Measurements from ENCODE around the gene ERBB4. TPM values are rescaled to one million over a fixed set of nuclear protein-coding genes. Genes with fewer than 3 reads are reported as not detected.

Gene ERBB4
- total and polyA plus RNA-seq, 9 donors: 0.08 to 22.3 (median 1.2) TPM

DNA sequence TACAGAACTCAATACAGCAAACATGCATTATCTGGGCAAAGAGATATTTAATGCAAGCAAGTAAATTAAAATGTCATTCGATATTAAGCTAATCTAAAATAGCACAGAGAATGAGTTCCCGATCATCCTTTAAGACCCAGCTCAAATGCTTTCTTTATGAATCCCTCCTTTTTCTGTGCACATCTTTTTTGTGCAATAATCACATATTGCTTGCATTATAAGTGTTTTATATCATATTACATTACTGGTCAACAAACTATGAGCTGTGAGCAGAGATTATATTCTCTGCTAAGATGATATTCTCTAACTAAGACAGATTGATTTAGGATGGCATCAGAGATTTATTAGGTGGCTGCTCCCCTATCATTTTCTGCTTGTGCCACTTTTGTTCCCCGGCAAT, 146.1 kb downstream of the ERBB4 start:
- Histone ChIP-seq H3K4me3 (no peak overlapping the region), H3K36me3 (no peaks in the 10 kb centered on the region), H3K27ac (no peak overlapping the region), H3K27me3 (no peaks in the 10 kb centered on the region), H3K9me3 (no peaks in the 10 kb centered on the region), H3K4me1 (ENCODE audit: insufficient read depth) (no peaks in the 10 kb centered on the region)
- 88 to 91% (median 89%) methylated on average over 3 of the region's 3 CpGs for WGBS, 3 donors
- intact Hi-C loops (cut with DNase I): no loop called here
- TF ChIP-seq EP300 (IDR thresholded peaks at IDR 0.05) (no peak), POLR2A (IDR thresholded peaks at IDR 0.05) (no peak)
- TF ChIP-seq, protein P1, sequence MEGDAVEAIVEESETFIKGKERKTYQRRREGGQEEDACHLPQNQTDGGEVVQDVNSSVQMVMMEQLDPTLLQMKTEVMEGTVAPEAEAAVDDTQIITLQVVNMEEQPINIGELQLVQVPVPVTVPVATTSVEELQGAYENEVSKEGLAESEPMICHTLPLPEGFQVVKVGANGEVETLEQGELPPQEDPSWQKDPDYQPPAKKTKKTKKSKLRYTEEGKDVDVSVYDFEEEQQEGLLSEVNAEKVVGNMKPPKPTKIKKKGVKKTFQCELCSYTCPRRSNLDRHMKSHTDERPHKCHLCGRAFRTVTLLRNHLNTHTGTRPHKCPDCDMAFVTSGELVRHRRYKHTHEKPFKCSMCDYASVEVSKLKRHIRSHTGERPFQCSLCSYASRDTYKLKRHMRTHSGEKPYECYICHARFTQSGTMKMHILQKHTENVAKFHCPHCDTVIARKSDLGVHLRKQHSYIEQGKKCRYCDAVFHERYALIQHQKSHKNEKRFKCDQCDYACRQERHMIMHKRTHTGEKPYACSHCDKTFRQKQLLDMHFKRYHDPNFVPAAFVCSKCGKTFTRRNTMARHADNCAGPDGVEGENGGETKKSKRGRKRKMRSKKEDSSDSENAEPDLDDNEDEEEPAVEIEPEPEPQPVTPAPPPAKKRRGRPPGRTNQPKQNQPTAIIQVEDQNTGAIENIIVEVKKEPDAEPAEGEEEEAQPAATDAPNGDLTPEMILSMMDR (IDR thresholded peaks at IDR 0.05): no peak
- no peak for DNase-seq

DNA sequence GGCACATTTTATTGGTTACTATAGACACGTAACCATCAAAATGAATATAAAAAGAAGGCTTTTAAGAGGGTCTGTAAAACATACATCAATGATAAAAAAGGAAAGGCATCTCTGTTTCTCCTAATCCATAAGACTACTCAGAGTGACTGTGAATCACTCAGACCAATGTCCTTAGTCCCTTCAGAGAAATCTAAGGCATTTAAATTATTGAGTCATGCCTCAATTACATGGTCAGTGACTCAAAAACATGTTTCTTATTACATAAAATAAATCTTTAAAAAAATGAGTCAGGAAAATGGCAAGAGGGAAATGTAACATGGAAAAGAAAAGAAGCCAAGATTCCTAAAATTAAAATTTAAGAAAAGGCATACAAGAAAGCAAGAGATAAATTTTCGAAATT, 146.6 kb downstream of the ERBB4 start:
- H3K4me1 ChIP-seq (ENCODE audit: insufficient read depth): no peaks in the 10 kb centered on the region
- DNase-seq: no peak
- no peaks in the 10 kb centered on the region for H3K27me3 ChIP-seq
- intact Hi-C loops (cut with DNase I): no loop called here
- H3K4me3 ChIP-seq: no peak overlapping the region
- H3K9me3 ChIP-seq: no peaks in the 10 kb centered on the region
- H3K27ac ChIP-seq: no peak overlapping the region
- WGBS, 3 donors: 51 to 81% (median 76%) methylated on average over 2 of the region's 2 CpGs
- no peaks in the 10 kb centered on the region for H3K36me3 ChIP-seq
- TF ChIP-seq EP300 (IDR thresholded peaks at IDR 0.05): no peak
- TF ChIP-seq, protein P1 (IDR thresholded peaks at IDR 0.05): no peak
- TF ChIP-seq POLR2A (IDR thresholded peaks at IDR 0.05): no peak

DNA sequence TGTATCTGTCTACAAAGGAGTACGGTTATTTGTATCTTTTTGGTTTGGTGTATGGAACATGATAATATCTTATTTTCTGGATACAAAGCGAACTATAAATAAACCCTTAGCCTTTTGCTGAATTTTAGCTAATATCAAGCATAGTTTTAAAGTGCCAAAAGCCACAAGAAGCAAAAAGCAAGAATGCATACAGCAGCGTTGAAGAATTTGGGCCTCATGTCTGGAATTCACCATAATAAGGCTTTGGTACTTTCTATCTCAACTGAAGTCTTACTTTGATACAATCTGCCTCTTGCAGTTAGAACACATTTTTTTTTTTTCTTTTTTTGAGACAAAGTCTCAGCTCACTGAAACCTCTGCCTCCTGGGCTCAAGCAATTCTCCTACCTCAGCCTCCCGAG, 151.5 kb downstream of the ERBB4 start:
- no peaks in the 10 kb centered on the region for H3K4me1 ChIP-seq (ENCODE audit: insufficient read depth)
- WGBS, 3 donors: 57 to 66% (median 59%) methylated on average over 4 of the region's 4 CpGs
- intact Hi-C loops (cut with DNase I): no loop called here

DNA sequence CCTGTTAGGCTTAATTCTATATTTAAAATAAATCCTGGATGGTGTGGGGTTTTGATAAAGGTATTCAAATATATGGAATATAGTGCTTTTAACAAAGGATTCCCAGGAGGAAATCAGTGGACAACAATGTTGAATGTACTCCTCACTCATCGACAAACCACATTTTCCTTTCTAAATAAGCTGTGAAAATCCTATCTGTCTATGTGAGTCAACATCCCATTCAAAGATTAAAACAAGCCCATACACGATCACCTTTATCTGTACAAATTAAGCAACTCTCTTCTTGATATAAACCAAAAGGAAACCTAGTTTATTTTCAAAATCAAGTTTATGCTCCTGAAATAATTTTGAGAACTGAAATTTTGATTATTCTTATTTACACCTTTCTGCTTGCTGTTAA, 153.4 kb downstream of the ERBB4 start:
- TF ChIP-seq EP300 (IDR thresholded peaks at IDR 0.05) (no peak), POLR2A (IDR thresholded peaks at IDR 0.05) (no peak)
- TF ChIP-seq, protein P1 (IDR thresholded peaks at IDR 0.05): no peak
- H3K4me1 ChIP-seq (ENCODE audit: insufficient read depth): no peaks in the 10 kb centered on the region
- H3K9me3 ChIP-seq: no peaks in the 10 kb centered on the region
- H3K36me3 ChIP-seq: no peaks in the 10 kb centered on the region
- no peak for DNase-seq
- H3K27ac ChIP-seq: no peak overlapping the region
- H3K27me3 ChIP-seq: no peaks in the 10 kb centered on the region
- 16 to 32% (median 24%) methylated on average over 2 of the region's 2 CpGs for WGBS, 3 donors
- intact Hi-C loops (cut with DNase I): no loop called here
- no peak overlapping the region for H3K4me3 ChIP-seq

More for the DNA sequence above, 151.5 kb downstream of the ERBB4 start:
- H3K27ac ChIP-seq: no peak overlapping the region
- DNase-seq: no peak
- TF ChIP-seq EP300 (IDR thresholded peaks at IDR 0.05) (no peak), POLR2A (IDR thresholded peaks at IDR 0.05) (no peak)
- TF ChIP-seq, protein P1 (IDR thresholded peaks at IDR 0.05): no peak
- no peaks in the 10 kb centered on the region for H3K27me3 ChIP-seq
- H3K4me3 ChIP-seq: no peak overlapping the region
- H3K9me3 ChIP-seq: no peaks in the 10 kb centered on the region
- H3K36me3 ChIP-seq: no peaks in the 10 kb centered on the region

All from ovary (tissue), 9 donors.